ENCODE data around the gene CD22.

CD22 gene

GRCh38 chr19:35395382-35396199, 66.6 kb downstream of the CD22 start:
- no peak for DNase-seq (ENCODE audit: extremely low read depth, insufficient read length)
- H3K36me3 ChIP-seq (ENCODE audit: control insufficient read depth, insufficient read depth, low read length): no peaks in the 10 kb centered on the region
- no peaks in the 10 kb centered on the region for H3K27me3 ChIP-seq (replicated peaks; ENCODE audit: control insufficient read depth, insufficient read depth, low read length)
- TF ChIP-seq CTCF (IDR thresholded peaks at IDR 0.05; ENCODE audit: insufficient read depth, low read length, poor library complexity, severe bottlenecking): no peak
- H3K4me3 ChIP-seq (replicated peaks; ENCODE audit: low read depth, low read length): no peak overlapping the region

DNA sequence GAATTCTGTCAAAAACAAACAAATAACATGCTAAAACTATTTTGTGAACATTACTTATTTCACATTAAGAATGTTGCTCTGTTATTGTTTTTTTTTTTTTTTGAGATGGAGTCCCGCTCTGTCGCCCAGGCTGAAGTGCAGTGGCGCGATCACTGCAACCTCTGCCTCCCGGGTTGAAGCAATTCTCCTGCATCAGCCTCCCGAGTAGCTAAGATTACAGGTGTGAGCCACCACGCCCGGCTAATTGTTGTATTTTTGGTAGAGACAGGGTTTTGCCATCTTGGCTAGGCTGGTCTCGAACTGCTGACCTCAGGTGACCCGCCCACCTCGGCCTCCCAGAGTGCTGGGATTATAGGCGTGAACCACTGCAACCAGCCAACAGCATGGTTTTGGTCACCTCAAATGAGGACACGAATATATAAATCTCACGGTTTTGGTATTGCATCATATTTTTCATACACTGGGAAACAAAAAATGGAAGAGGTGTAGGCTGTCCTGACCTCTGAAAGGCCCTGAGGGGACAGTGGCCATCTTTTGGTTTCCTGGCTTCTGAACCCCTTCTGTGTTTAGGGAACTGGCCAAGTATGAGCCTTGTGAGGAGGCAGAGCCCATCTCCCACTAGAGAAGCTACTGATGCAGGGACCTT, 67.4 kb downstream of the CD22 start:
- no peak for DNase-seq (ENCODE audit: extremely low read depth, insufficient read length)
- TF ChIP-seq CTCF (IDR thresholded peaks at IDR 0.05; ENCODE audit: insufficient read depth, low read length, poor library complexity, severe bottlenecking): no peak
- no peak overlapping the region for H3K4me3 ChIP-seq (replicated peaks; ENCODE audit: low read depth, low read length)
- H3K27me3 ChIP-seq (replicated peaks; ENCODE audit: control insufficient read depth, insufficient read depth, low read length): no peaks in the 10 kb centered on the region
- H3K36me3 ChIP-seq (ENCODE audit: control insufficient read depth, insufficient read depth, low read length): no peaks in the 10 kb centered on the region
